GM23248 (cell line): ENCODE results near the gene MCF2L. TPM values are rescaled to one million over a fixed set of nuclear protein-coding genes. Genes with fewer than 3 reads are reported as not detected.

Experiments used
- DNase-seq: peaks from one replicate; pipeline ENCODE4 v3.0.0-alpha.2; 2015
- H2AFZ ChIP-seq: fragments of 200-600 bp; sonication (generic); 2 replicates; pipeline ENCODE4 v1.6.1; 2016; ENCODE audit warnings: antibody characterized with exemption
- H3F3A ChIP-seq: fragments of 200-600 bp; sonication (generic); 2 replicates; pipeline ENCODE4 v1.6.1; 2016; ENCODE audit warnings: mild to moderate bottlenecking, antibody characterized with exemption, mixed run types; ENCODE audit not compliant: insufficient read depth
- H3K27ac ChIP-seq: fragments of 200-600 bp; sonication (generic); 2 replicates; pipeline ENCODE4 v1.5.1; 2016; ENCODE audit warnings: mild to moderate bottlenecking
- H3K27me3 ChIP-seq: fragments of 200-600 bp; sonication (generic); replicated peaks from 2 replicates; pipeline ENCODE4 v1.6.1; 2016; ENCODE audit warnings: mild to moderate bottlenecking; ENCODE audit not compliant: insufficient read depth
- H3K36me3 ChIP-seq: fragments of 200-600 bp; sonication (generic); 2 replicates; pipeline ENCODE4 v1.6.1; 2016; ENCODE audit warnings: low read depth, mild to moderate bottlenecking
- H3K4me1 ChIP-seq: fragments of 200-600 bp; sonication (generic); 2 replicates; pipeline ENCODE4 v1.6.1; 2016; ENCODE audit warnings: mild to moderate bottlenecking; ENCODE audit not compliant: insufficient read depth
- H3K4me2 ChIP-seq: fragments of 200-600 bp; sonication (generic); one replicate; pipeline ENCODE4 v1.6.1; 2016; ENCODE audit warnings: mild to moderate bottlenecking; ENCODE audit not compliant: unreplicated experiment
- H3K4me3 ChIP-seq: fragments of 200-600 bp; sonication (generic); 2 replicates; pipeline ENCODE4 v1.5.1; 2016; ENCODE audit warnings: mild to moderate bottlenecking
- H3K79me2 ChIP-seq: fragments of 200-600 bp; sonication (generic); 2 replicates; pipeline ENCODE4 v1.6.1; 2016; ENCODE audit warnings: mild to moderate bottlenecking; ENCODE audit not compliant: insufficient read depth
- H3K9ac ChIP-seq: fragments of 200-600 bp; sonication (generic); 2 replicates; pipeline ENCODE4 v1.6.1; 2016; ENCODE audit warnings: mild to moderate bottlenecking
- H3K9me2 ChIP-seq: fragments of 200-600 bp; sonication (generic); 2 replicates; pipeline ENCODE4 v1.6.1; 2016; ENCODE audit warnings: mixed run types, mild to moderate bottlenecking, moderate library complexity; ENCODE audit not compliant: insufficient read depth
- H3K9me3 ChIP-seq: fragments of 200-600 bp; sonication (generic); one replicate; pipeline ENCODE4 v1.6.1; 2017; ENCODE audit warnings: low read depth
- H4K20me1 ChIP-seq: fragments of 200-600 bp; sonication (generic); 2 replicates; pipeline ENCODE4 v1.6.0; 2016; ENCODE audit not compliant: insufficient read depth
- EZH2 ChIP-seq: fragments of 200-600 bp; sonication (generic); IDR thresholded peaks from 2 replicates; pipeline ENCODE4 v1.6.1; 2018; ENCODE audit warnings: antibody characterized with exemption, mild to moderate bottlenecking; ENCODE audit not compliant: insufficient read depth, poor library complexity, severe bottlenecking
- EZH2phosphoT487 ChIP-seq: fragments of 200-600 bp; sonication (generic); IDR thresholded peaks from 2 replicates; pipeline ENCODE4 v1.6.1; 2018; ENCODE audit warnings: antibody characterized with exemption, moderate library complexity, mild to moderate bottlenecking, low read depth; ENCODE audit not compliant: insufficient read depth
- WGBS, 2 experiments: methylation state at CpG; one replicate each; pipeline ENCODE4 v1.1.6; 2015 to 2017; ENCODE audit warnings: low lambda C conversion rate in 2 of 2, low coverage in 1 of 2; ENCODE audit errors: missing lambda C conversion rate in 2 of 2; 5-methylcytosine and 5-hydroxymethylcytosine counted together
- in situ Hi-C: fragments of 300-500 bp; cut with MboI; formaldehyde crosslinking; loops from 2 replicates; pipeline ENCODE4 v1.15.0; 2020
- polyA plus RNA-seq: library from polyadenylated mRNA; unstranded; fragments of >200 nt; fragmentation: Nextera tagmentation; extraction: Ambion mirVana; gene quantifications from 2 replicates; pipeline ENCODE4 v1.2.1, GENCODE V29; 2016
- total RNA-seq: library from RNA; depleted of rRNA; stranded (reverse); fragments of >200 nt; shearing (Covaris generic); gene quantifications from 2 replicates; pipeline ENCODE4 v1.2.3, GENCODE V29; 2014; rRNA removed

The MCF2L gene
- total RNA-seq (not detected in 2 replicates), polyA plus RNA-seq (not detected in 2 replicates)

- no peak within 1 kb of the TSS for H2AFZ ChIP-seq
- H3K36me3 ChIP-seq: no peaks in the 10 kb centered on the region
- DNase-seq: peak; percentile 52
- no peaks in the 10 kb centered on the region for H3K79me2 ChIP-seq
- WGBS, 2 experiments: 2 to 3% methylated on average over 38 to 51 of the region's 69 CpGs
- peak; percentile 32 for TF ChIP-seq EZH2
- no peak for TF ChIP-seq EZH2phosphoT487
- H3K27ac ChIP-seq: no peak within 1 kb of the TSS
- H3K9me3 ChIP-seq: no peaks in the 10 kb centered on the region
- peaks cover 68% of the 10 kb centered on the region for H3K27me3 ChIP-seq
- no peak within 1 kb of the TSS for H3K4me2 ChIP-seq
- in situ Hi-C loops: no loop called here
- H4K20me1 ChIP-seq: no peaks in the 10 kb centered on the region
- H3K4me3 ChIP-seq: no peak within 1 kb of the TSS
- H3K9me2 ChIP-seq: no peaks in the 10 kb centered on the region
- no peaks in the 10 kb centered on the region for H3K4me1 ChIP-seq
- no peak within 1 kb of the TSS for H3K9ac ChIP-seq
- H3F3A ChIP-seq: no peaks in the 10 kb centered on the region
Observed at GRCh38 chr13:112968910-112969691, at the start of gene MCF2L. MCF2L (plus strand) TSS chr13:112969214; CDS start chr13:112969380, 166 bp downstream.

DNA sequence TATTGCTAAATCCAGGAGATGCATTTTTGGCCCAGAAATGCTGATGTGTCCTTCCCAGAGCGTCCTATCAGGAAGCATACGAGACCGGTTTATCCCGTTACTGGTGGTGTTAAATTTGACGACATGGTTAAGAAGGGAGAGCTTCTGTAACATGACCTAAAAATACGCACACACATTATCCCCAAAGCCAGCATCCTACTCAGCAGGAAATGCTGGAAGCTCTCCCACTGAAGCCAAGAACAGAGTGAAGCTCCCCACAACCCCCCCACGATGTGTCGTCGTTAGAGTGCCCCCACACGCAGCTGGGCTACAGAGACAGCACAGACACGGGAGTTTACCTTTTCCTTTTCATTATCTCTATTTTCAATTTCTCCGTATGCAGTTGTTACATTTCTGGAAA lies 45.1 kb upstream of the MCF2L start:
- H3K36me3 ChIP-seq: no peaks in the 10 kb centered on the region
- no peaks in the 10 kb centered on the region for H3K4me1 ChIP-seq
- H3K27ac ChIP-seq: no peak overlapping the region
- DNase-seq: no peak
- H3K27me3 ChIP-seq: peaks cover 63% of the 10 kb centered on the region
- 60 to 65% methylated on average over 11 to 12 of the region's 12 CpGs for WGBS, 2 experiments
- H3K9me3 ChIP-seq: no peaks in the 10 kb centered on the region
- no peaks in the 10 kb centered on the region for H3F3A ChIP-seq
- no peaks in the 10 kb centered on the region for H3K9me2 ChIP-seq
- no peak overlapping the region for H3K4me3 ChIP-seq
- no peak overlapping the region for H3K9ac ChIP-seq
- H3K4me2 ChIP-seq: no peak overlapping the region
- no peaks in the 10 kb centered on the region for H3K79me2 ChIP-seq
- TF ChIP-seq EZH2phosphoT487 (no peak), EZH2 (no peak)
- in situ Hi-C loops: no loop called here
- no peaks in the 10 kb centered on the region for H4K20me1 ChIP-seq
- no peak overlapping the region for H2AFZ ChIP-seq

GRCh38 chr13:112924365-112924764 lies 44.6 kb upstream of the MCF2L start:
- no peaks in the 10 kb centered on the region for H3K9me3 ChIP-seq
- H3K27ac ChIP-seq: no peak overlapping the region
- no peak overlapping the region for H3K4me3 ChIP-seq
- TF ChIP-seq EZH2phosphoT487 (no peak), EZH2 (no peak)
- DNase-seq: no peak
- H3K9me2 ChIP-seq: no peaks in the 10 kb centered on the region
- in situ Hi-C loops: no loop called here
- H4K20me1 ChIP-seq: no peaks in the 10 kb centered on the region
- no peak overlapping the region for H3K4me2 ChIP-seq
- WGBS, 2 experiments: 64 to 76% methylated on average over 2 of the region's 2 CpGs
- no peak overlapping the region for H3K9ac ChIP-seq
- H3K4me1 ChIP-seq: no peaks in the 10 kb centered on the region
- no peaks in the 10 kb centered on the region for H3F3A ChIP-seq
- H3K79me2 ChIP-seq: no peaks in the 10 kb centered on the region
- H2AFZ ChIP-seq: no peak overlapping the region
- no peaks in the 10 kb centered on the region for H3K36me3 ChIP-seq
- peaks cover 66% of the 10 kb centered on the region for H3K27me3 ChIP-seq

DNA sequence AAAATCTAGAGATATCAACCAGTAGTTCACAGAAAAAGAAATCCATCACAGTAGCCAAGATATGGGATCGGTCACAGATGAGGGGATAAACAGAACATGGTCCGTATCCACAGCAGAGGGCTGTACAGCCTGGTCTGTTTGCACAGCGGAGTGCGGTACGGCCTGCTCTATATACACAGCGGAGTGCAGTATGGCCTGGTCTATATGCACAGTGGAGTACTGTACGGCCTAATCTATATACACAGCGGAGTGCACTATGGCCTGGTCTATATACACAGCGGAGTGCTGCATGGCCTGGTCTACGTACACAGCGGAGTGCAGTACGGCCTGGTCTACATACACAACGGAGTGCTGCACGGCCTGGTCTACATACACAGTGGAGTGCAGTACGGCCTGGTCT lies 43.0 kb upstream of the MCF2L start:
- Histone ChIP-seq H3K9me2 (no peaks in the 10 kb centered on the region), H3K9ac (no peak overlapping the region), H2AFZ (no peak overlapping the region), H3K4me2 (no peak overlapping the region), H3K9me3 (no peaks in the 10 kb centered on the region), H3F3A (no peaks in the 10 kb centered on the region), H4K20me1 (no peaks in the 10 kb centered on the region), H3K4me1 (no peaks in the 10 kb centered on the region), H3K36me3 (no peaks in the 10 kb centered on the region), H3K79me2 (no peaks in the 10 kb centered on the region), H3K4me3 (no peak overlapping the region), H3K27ac (no peak overlapping the region), H3K27me3 (peaks cover 73% of the 10 kb centered on the region)
- WGBS, 2 experiments: 79 to 85% methylated on average over 15 of the region's 15 CpGs
- DNase-seq: no peak
- in situ Hi-C loops: loop anchor here (25.0 kb wide), 1 partner anchor 461 kb away; no protein-coding TSS in a partner anchor
- no peak for TF ChIP-seq EZH2
- no peak for TF ChIP-seq EZH2phosphoT487
